ENCODE results near the gene GPR25.

DNA sequence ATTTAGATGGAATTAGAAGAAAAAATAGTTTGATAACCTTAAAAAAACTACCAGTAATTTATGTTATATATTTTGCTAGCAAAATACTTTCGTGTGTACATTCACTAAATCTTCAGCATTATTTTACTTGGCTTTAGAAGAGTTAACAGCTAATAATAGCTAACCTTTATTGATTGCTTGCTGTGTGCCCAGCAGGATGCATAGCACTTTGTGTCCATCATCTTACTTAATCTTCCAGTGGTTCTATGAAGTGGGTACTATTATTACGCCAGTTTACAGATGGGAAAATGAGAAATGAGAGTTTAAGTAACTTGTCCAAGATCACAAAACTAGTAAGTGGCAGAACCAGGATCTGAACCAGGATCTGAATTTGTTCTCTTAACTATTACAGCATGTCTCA is 41.7 kb upstream of the GPR25 start:
- TF ChIP-seq, protein P1, sequence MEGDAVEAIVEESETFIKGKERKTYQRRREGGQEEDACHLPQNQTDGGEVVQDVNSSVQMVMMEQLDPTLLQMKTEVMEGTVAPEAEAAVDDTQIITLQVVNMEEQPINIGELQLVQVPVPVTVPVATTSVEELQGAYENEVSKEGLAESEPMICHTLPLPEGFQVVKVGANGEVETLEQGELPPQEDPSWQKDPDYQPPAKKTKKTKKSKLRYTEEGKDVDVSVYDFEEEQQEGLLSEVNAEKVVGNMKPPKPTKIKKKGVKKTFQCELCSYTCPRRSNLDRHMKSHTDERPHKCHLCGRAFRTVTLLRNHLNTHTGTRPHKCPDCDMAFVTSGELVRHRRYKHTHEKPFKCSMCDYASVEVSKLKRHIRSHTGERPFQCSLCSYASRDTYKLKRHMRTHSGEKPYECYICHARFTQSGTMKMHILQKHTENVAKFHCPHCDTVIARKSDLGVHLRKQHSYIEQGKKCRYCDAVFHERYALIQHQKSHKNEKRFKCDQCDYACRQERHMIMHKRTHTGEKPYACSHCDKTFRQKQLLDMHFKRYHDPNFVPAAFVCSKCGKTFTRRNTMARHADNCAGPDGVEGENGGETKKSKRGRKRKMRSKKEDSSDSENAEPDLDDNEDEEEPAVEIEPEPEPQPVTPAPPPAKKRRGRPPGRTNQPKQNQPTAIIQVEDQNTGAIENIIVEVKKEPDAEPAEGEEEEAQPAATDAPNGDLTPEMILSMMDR (IDR thresholded peaks at IDR 0.05; ENCODE audit: low read depth, low read length, poor library complexity, severe bottlenecking) = no peak
- no peak for TF ChIP-seq EZH2phosphoT487 (IDR thresholded peaks at IDR 0.05; ENCODE audit: borderline replicate concordance, low read length)

All from DOHH2 (cell line).